GM12873 (cell line): ENCODE data around the gene SMAD7.

ENCODE experiments used
- CTCF ChIP-seq: IDR thresholded peaks from 2 replicates; pipeline ENCODE4 v1.5.1; 2012; ENCODE audit warnings: low read depth, mild to moderate bottlenecking, moderate library complexity, low read length, control low read depth; ENCODE audit not compliant: insufficient read depth; ENCODE audit errors: missing control alignments

SMAD7 gene

GRCh38 chr18:48950536-48951447 is at the start of gene SMAD7:
Gene SMAD7, minus strand, starts transcription at chr18:48950965. Its CDS starts 541 bp downstream, at chr18:48950424.
- no peak for TF ChIP-seq CTCF

- no peak for TF ChIP-seq CTCF
Measured at GRCh38 chr18:48999569-48999968, 48.8 kb upstream of the SMAD7 start.

- no peak for TF ChIP-seq CTCF
Measured at GRCh38 chr18:48997985-48998831, 47.4 kb upstream of the SMAD7 start.

- no peak for TF ChIP-seq CTCF
Measured at GRCh38 chr18:48997681-48997984, 46.9 kb upstream of the SMAD7 start.

- TF ChIP-seq CTCF: no peak
Measured at GRCh38 chr18:48996901-48997463, 46.2 kb upstream of the SMAD7 start.

GRCh38 chr18:48996041-48996440 is 45.3 kb upstream of the SMAD7 start:
- no peak for TF ChIP-seq CTCF
